Activated CD4-positive, alpha-beta T cell treated with anti-CD3 and anti-CD28 coated beads for 36 hours (primary cell): ENCODE data around the gene NMRAL1. TPM values are rescaled to one million over a fixed set of nuclear protein-coding genes. Genes with fewer than 3 reads are reported as not detected.

ENCODE experiments used
- ATAC-seq: fragments of 200-7000 bp; cut with Tn5 transposase; one replicate; pipeline ENCODE4 v1.10.0; 2021; ENCODE audit warnings: mild to moderate bottlenecking, moderate library complexity
- CTCF ChIA-PET: fragments of 350-600 bp; sonication (Branson Sonifier 250); formaldehyde crosslinking; loops from one replicate; lab custom pipeline; 2021; ENCODE audit warnings: antibody characterized with exemption; lab: Charles Lee
- POLR2A ChIA-PET: fragments of 350-600 bp; sonication (Branson Sonifier 250); formaldehyde crosslinking; loops from one replicate; lab custom pipeline; 2021; ENCODE audit warnings: antibody characterized with exemption, inconsistent platforms; lab: Charles Lee
- DNase-seq: peaks from one replicate; pipeline ENCODE4 v3.0.0-alpha.2; 2020
- H3K27ac Mint-ChIP-seq: one replicate; pipeline ENCODE4 v1.8.0; 2021; ENCODE audit warnings: mixed read lengths
- H3K27me3 Mint-ChIP-seq: one replicate; pipeline ENCODE4 v1.8.0; 2021; ENCODE audit warnings: mixed read lengths
- H3K36me3 Mint-ChIP-seq: one replicate; pipeline ENCODE4 v1.8.0; 2021; ENCODE audit warnings: low read depth, mixed read lengths
- H3K4me1 Mint-ChIP-seq: one replicate; pipeline ENCODE4 v1.8.0; 2021; ENCODE audit warnings: mixed read lengths
- H3K4me3 Mint-ChIP-seq: one replicate; pipeline ENCODE4 v1.8.0; 2021; ENCODE audit warnings: mild to moderate bottlenecking, moderate library complexity, mixed read lengths
- H3K9me3 Mint-ChIP-seq: one replicate; pipeline ENCODE4 v1.8.0; 2021; ENCODE audit warnings: low read depth, mixed read lengths
- intact Hi-C, 2 experiments: fragments of 100-400 bp; cut with DNase I in 1 of 2; cut with micrococcal nuclease in 1 of 2; formaldehyde crosslinking; loops; one replicate each; pipeline versions ENCODE4 v1.14.2 to v1.15.1; 2022 to 2024; cut with DNase I, micrococcal nuclease
- total RNA-seq, 2 experiments: library from RNA; stranded (reverse); gene quantifications; one replicate each; pipeline ENCODE4 v1.2.3, GENCODE V29; 2021

NMRAL1 gene
- total RNA-seq, 2 experiments from 2014 or later, result 27.1 to 29.5 TPM

- H3K27me3 Mint-ChIP-seq, result no peaks in the 10 kb centered on the region
- H3K36me3 Mint-ChIP-seq, result peaks cover 15% of the 10 kb centered on the region
- H3K4me1 Mint-ChIP-seq, result peaks cover 22% of the 10 kb centered on the region
- no peak for DNase-seq
- intact Hi-C loops, result no loop called here
- ChIA-PET CTCF (no interaction called here), POLR2A (interaction anchor here (0.6 kb wide), 1 partner anchor 24 kb away, joined by 3 read pairs; no protein-coding TSS in a partner anchor)
- no peaks in the 10 kb centered on the region for H3K9me3 Mint-ChIP-seq
- no peak overlapping the region for H3K27ac Mint-ChIP-seq
- ATAC-seq, result no peak
- no peak overlapping the region for H3K4me3 Mint-ChIP-seq
Observed at GRCh38 chr16:4467916-4468315, 6.5 kb downstream of the NMRAL1 start.

DNA sequence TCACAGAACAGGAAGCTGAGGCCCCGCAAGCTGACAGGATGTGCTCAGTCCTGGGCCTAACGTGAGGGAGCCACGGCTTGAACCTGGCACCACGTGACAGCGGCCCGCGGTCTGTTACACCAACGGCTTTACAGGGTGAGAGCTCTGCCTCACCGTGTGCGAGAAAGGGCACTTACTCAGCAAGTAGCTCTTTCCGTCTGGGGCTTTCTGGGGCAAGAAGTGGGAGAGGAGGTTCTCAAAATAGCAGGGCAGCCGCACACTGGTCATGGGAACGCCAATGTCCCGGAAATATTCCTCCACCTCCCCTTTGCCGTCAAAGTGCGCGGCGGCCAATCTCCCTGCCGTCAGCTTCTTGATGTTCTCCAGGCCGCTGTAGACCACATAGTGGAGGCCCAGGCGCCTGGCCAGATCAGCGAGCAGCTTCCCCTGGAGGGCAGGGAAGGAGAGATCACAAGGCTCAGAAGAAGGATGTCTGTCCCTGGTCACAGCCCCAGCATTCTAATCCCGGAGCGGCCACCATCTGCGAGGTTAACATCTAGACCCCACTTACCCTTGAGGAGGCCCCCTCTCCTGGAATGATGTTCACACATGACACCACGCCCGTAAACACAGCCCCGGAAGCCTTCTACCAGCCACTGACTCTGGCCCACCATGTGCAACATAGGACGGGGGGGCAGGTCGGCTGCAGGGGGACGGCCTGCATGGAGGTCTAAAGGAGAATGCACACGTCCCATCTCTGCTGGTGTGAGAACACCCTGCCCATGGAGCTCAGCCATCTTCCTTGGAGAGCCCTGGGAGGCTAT lies 8.2 kb downstream of the NMRAL1 start:
- CTCF ChIA-PET, result interaction anchor here (0.6 to 1.1 kb wide), 2 partner anchors 14 to 41 kb away, joined by 3 read pairs; no protein-coding TSS in a partner anchor
- Mint-ChIP-seq H3K36me3 (peaks cover 15% of the 10 kb centered on the region), H3K4me3 (peak overlapping the region; percentile 16), H3K9me3 (no peaks in the 10 kb centered on the region), H3K27ac (peak overlapping the region; percentile 79), H3K4me1 (peaks cover 19% of the 10 kb centered on the region), H3K27me3 (no peaks in the 10 kb centered on the region)
- POLR2A ChIA-PET, result interaction anchor here (0.6 kb wide), 1 partner anchor 139 kb away, joined by 3 read pairs; no protein-coding TSS in a partner anchor
- DNase-seq (peak; percentile 78), ATAC-seq (peak; percentile 98)
- intact Hi-C loops, result no loop called here

DNA sequence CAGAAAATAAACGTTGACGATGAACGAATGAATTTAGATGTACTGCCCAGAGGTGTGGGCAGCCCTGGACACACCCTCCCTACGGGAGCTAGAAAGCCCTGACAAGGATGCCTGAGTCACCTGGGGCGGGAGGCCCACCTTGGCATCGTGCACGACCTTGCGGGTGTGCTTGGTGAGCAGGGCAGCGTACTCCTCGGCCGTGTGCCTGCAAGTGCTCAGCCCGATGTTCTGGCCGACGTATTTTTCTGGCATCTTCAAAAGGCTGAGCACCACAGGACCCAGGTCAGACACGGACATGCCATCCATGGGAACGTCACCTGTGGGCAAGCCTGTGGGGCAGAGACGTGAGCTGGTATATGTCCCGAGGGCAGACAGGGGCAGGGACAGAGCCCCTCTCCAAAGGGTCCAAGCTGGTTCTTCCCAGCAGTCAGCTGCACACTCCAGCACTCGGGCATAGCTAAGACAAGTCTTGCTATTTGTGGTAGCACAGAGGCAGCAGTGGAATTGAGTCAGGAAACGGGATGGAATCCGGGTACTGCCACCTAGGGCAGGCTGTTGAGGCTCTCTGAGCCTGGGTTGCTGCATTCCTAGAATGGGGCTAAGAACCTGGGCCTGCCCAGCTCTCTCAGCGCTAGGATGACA lies 10.8 kb downstream of the NMRAL1 start:
- Mint-ChIP-seq H3K9me3 (no peaks in the 10 kb centered on the region), H3K4me3 (no peak overlapping the region), H3K27me3 (no peaks in the 10 kb centered on the region), H3K4me1 (peaks cover 25% of the 10 kb centered on the region), H3K36me3 (peaks cover 30% of the 10 kb centered on the region), H3K27ac (no peak overlapping the region)
- ChIA-PET POLR2A (interaction anchor here (0.6 to 0.7 kb wide), 2 partner anchors 24 to 164 kb away, joined by 3 to 5 read pairs; no protein-coding TSS in a partner anchor), CTCF (interaction anchor here (1.1 kb wide), 1 partner anchor 42 kb away, joined by 5 read pairs; no protein-coding TSS in a partner anchor)
- ATAC-seq (no peak), DNase-seq (no peak)
- intact Hi-C loops, result no loop called here

DNA sequence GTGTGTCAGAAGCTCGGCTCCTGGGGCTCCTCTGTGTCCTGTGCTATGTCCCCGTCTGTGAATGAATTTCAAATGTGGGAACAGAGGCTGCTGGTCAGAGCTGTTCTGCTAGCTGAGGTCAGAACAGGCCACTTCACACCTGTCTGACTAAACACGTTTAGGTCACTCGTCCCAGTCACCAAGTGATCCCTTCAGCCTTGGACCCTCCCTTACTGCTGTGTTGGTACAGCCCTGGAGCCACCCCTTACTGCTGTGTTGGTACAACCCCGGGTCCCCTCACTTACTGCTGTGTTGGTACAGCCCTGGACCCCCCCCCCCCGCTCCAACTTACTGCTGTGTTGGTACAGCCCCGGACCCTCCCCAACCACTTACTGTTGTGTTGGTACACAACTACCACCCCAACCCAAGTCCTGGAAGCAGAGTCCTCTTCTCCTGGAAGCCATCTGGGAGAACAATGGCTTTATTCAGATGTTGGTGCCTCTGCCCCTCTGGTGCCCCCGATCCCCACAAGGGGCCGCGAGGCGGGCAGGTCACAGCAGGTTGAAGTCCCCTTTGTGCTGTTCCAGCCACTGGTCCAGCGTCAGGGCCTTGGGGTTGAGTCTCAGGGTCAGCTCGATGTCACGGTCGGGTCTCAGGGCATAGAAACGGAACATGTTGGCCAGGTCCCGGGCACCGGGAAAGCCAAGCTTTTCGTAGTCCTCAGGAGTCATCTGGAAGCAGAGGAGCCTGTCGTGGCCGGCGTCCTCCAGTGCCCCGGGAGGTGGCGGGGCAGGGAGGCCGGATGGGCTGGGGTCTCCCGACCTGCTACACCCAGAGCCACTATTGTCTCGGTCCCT lies 13.0 kb downstream of the NMRAL1 start:
- ChIA-PET POLR2A (no interaction called here), CTCF (interaction anchor here (0.8 kb wide), 1 partner anchor 16 kb away, joined by 3 read pairs; no protein-coding TSS in a partner anchor)
- intact Hi-C loops, result no loop called here

GRCh38 chr16:4460936-4461249 lies 13.5 kb downstream of the NMRAL1 start:
- no peaks in the 10 kb centered on the region for H3K27me3 Mint-ChIP-seq
- peaks cover 23% of the 10 kb centered on the region for H3K36me3 Mint-ChIP-seq
- H3K27ac Mint-ChIP-seq, result no peak overlapping the region
- ChIA-PET CTCF (interaction anchor here (0.6 kb wide), 1 partner anchor 58 kb away, joined by 3 read pairs; no protein-coding TSS in a partner anchor), POLR2A (no interaction called here)
- peaks cover 14% of the 10 kb centered on the region for H3K4me1 Mint-ChIP-seq
- intact Hi-C loops, result no loop called here
- no peak overlapping the region for H3K4me3 Mint-ChIP-seq
- H3K9me3 Mint-ChIP-seq, result no peaks in the 10 kb centered on the region
- DNase-seq (no peak), ATAC-seq (no peak)

More for the DNA sequence above, 13.0 kb downstream of the NMRAL1 start:
- no peak overlapping the region for H3K4me3 Mint-ChIP-seq
- H3K27me3 Mint-ChIP-seq, result no peaks in the 10 kb centered on the region
- peaks cover 25% of the 10 kb centered on the region for H3K36me3 Mint-ChIP-seq
- H3K4me1 Mint-ChIP-seq, result peaks cover 20% of the 10 kb centered on the region
- no peak for ATAC-seq
- H3K27ac Mint-ChIP-seq, result no peak overlapping the region
- peak; percentile 15 for DNase-seq
- H3K9me3 Mint-ChIP-seq, result no peaks in the 10 kb centered on the region

- Mint-ChIP-seq H3K4me1 (peaks cover 6% of the 10 kb centered on the region), H3K27me3 (no peaks in the 10 kb centered on the region), H3K4me3 (no peak overlapping the region), H3K27ac (peak overlapping the region; percentile 47), H3K36me3 (peaks cover 37% of the 10 kb centered on the region), H3K9me3 (no peaks in the 10 kb centered on the region)
- ChIA-PET POLR2A (no interaction called here), CTCF (interaction anchor here (0.8 to 1.0 kb wide), 2 partner anchors 9 to 16 kb away, joined by 3 to 4 read pairs; no protein-coding TSS in a partner anchor)
- no peak for DNase-seq
- intact Hi-C loops, result no loop called here
- ATAC-seq, result no peak
Observed at GRCh38 chr16:4455951-4456350, 18.5 kb downstream of the NMRAL1 start.

DNA sequence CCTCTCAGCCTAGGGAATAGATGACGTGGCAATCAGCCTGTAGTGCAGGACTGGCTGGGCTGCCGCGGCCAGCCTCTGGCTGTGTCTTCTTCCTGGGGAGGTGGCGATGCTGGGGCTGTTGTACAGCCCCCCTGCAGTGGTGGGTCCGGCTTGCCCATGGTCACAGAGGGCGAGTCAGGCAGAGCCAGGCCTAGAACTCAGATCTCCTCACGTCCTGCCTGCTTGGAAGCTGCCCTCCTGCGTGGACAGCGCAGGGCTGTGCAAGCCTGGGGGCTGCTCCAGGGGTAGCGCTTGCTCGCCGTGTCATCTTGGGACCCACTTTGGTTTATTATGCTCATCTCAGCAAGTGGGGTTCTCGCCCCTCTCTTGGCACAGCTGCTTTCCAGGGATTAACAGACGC lies 19.3 kb downstream of the NMRAL1 start:
- ChIA-PET CTCF (interaction anchor here (0.6 to 0.7 kb wide), 3 partner anchors 52 to 518 kb away, joined by 3 read pairs; no protein-coding TSS in a partner anchor), POLR2A (no interaction called here)
- Mint-ChIP-seq H3K4me3 (no peak overlapping the region), H3K9me3 (no peaks in the 10 kb centered on the region), H3K27ac (no peak overlapping the region), H3K36me3 (peaks cover 42% of the 10 kb centered on the region), H3K27me3 (no peaks in the 10 kb centered on the region), H3K4me1 (peaks cover 6% of the 10 kb centered on the region)
- no peak for ATAC-seq
- intact Hi-C loops, result no loop called here
- DNase-seq, result no peak

GRCh38 chr16:4454623-4455022 lies 19.8 kb downstream of the NMRAL1 start:
- Mint-ChIP-seq H3K9me3 (no peaks in the 10 kb centered on the region), H3K36me3 (peaks cover 42% of the 10 kb centered on the region), H3K27me3 (no peaks in the 10 kb centered on the region), H3K27ac (no peak overlapping the region), H3K4me3 (no peak overlapping the region), H3K4me1 (peaks cover 6% of the 10 kb centered on the region)
- DNase-seq (no peak), ATAC-seq (no peak)
- CTCF ChIA-PET, result interaction anchor here (0.6 to 0.7 kb wide), 2 partner anchors 52 kb away, joined by 3 read pairs; no protein-coding TSS in a partner anchor
- POLR2A ChIA-PET, result no interaction called here
- intact Hi-C loops, result no loop called here

DNA sequence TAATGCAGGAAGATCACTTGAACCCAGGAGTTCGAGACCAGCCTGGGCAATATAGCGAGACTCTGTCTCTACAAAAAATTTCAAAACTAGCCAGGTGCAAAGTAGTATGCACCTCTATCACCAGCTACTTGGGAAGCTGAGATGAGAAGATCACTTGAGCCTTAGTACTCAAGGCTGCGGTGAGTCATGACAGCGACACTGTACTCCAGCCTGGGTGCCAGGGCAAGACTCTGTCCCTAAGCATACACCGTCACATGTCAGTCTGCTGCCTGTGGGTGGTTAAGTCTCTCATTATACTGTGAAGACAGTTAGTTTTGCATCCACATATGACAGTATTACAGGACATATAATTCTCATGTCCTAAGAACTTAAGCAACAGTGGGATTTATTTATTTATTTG lies 21.8 kb downstream of the NMRAL1 start:
- ATAC-seq, result no peak
- H3K4me3 Mint-ChIP-seq, result no peak overlapping the region
- H3K4me1 Mint-ChIP-seq, result no peaks in the 10 kb centered on the region
- H3K36me3 Mint-ChIP-seq, result peaks cover 44% of the 10 kb centered on the region
- intact Hi-C loops, result no loop called here
- POLR2A ChIA-PET, result no interaction called here
- CTCF ChIA-PET, result no interaction called here
- no peaks in the 10 kb centered on the region for H3K27me3 Mint-ChIP-seq
- no peak for DNase-seq
- no peak overlapping the region for H3K27ac Mint-ChIP-seq
- no peaks in the 10 kb centered on the region for H3K9me3 Mint-ChIP-seq

DNA sequence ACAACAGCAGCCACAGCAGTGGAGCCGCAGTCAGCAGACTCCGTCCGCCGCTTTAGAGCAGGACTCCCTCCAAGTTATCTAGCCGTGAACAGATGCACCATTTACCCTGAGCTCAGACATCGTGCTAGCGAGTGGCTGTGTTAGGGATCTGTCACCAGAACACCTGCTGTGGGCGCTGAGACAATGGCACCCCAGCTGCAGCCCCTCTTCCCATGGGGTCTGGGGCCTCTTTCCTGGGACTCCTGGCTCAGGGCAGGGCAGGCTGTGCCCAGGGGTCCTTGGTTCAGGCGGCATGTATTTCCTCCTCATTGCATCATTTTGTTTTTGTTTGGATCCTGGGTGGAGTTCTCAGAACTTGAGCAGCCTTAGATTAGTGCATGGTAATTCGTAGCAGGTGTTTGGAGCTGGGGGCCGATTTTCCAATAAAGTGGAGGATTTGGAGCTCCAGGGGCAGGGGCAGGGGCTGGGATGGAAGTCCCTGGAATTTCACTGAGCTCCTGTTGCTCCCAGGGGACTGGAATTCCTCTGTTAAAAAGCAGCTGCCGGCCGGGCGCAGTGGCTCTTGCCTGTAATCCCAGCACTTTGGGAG lies 23.4 kb downstream of the NMRAL1 start:
- POLR2A ChIA-PET, result no interaction called here
- Mint-ChIP-seq H3K9me3 (no peaks in the 10 kb centered on the region), H3K4me1 (no peaks in the 10 kb centered on the region), H3K36me3 (peaks cover 47% of the 10 kb centered on the region), H3K27ac (no peak overlapping the region), H3K4me3 (no peak overlapping the region), H3K27me3 (no peaks in the 10 kb centered on the region)
- CTCF ChIA-PET, result interaction anchor here (0.8 to 0.9 kb wide), 2 partner anchors 47 to 97 kb away, joined by 3 read pairs; no protein-coding TSS in a partner anchor
- no peak for ATAC-seq
- intact Hi-C loops, result no loop called here
- no peak for DNase-seq

DNA sequence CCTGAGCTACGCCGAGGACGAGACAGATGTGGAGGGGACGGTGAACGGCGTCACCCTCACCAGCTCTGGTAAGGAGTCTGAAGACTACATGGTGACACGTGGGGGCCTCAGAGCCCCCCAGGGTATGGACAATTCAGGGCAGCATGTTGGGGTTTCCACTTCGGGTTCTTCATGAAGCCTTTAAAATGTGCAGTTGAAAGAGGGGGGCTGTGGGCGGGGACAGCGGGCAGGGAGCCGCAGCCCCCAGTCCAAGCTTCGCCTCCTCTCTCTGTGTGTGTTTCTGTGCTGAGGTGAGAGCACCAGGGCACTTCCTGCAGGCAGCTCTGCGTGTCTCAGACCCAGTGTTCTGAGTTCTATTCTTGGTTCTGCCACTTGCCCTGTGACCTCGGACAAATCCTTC lies 24.0 kb downstream of the NMRAL1 start:
- DNase-seq (no peak), ATAC-seq (no peak)
- Mint-ChIP-seq H3K4me1 (no peaks in the 10 kb centered on the region), H3K9me3 (no peaks in the 10 kb centered on the region), H3K36me3 (peaks cover 47% of the 10 kb centered on the region), H3K4me3 (no peak overlapping the region), H3K27me3 (no peaks in the 10 kb centered on the region), H3K27ac (no peak overlapping the region)
- POLR2A ChIA-PET, result no interaction called here
- CTCF ChIA-PET, result no interaction called here
- intact Hi-C loops, result no loop called here
